H9 (cell line): ENCODE measurements around the gene NEURL1. TPM values are rescaled to one million over a fixed set of nuclear protein-coding genes. Genes with fewer than 3 reads are reported as not detected.

ENCODE experiments used
- DNase-seq: peaks from one replicate; pipeline ENCODE4 v3.0.0-alpha.2; 2017
- H2AFZ ChIP-seq: one replicate; pipeline ENCODE4 v1.6.1; 2013; ENCODE audit warnings: mild to moderate bottlenecking, low read length, control low read depth, moderate library complexity
- H2AK5ac ChIP-seq: 2 replicates; pipeline ENCODE4 v1.6.1; 2013; ENCODE audit warnings: low read length, control low read depth, mixed read lengths; ENCODE audit not compliant: insufficient read length
- H2BK120ac ChIP-seq: one replicate; pipeline ENCODE4 v1.6.1; 2013; ENCODE audit warnings: low read depth, mild to moderate bottlenecking, low read length, control low read depth, inconsistent platforms; ENCODE audit not compliant: poor library complexity, severe bottlenecking
- H2BK12ac ChIP-seq: 2 replicates; pipeline ENCODE4 v1.6.1; 2013; ENCODE audit warnings: low read length, control low read depth, mixed read lengths, low read depth; ENCODE audit not compliant: insufficient read length
- H2BK15ac ChIP-seq: 2 replicates; pipeline ENCODE4 v1.6.1; 2013; ENCODE audit warnings: low read depth, low read length, control low read depth
- H2BK20ac ChIP-seq: one replicate; pipeline ENCODE4 v1.6.1; 2013; ENCODE audit warnings: low read depth, mild to moderate bottlenecking, low read length, control low read depth, inconsistent platforms; ENCODE audit not compliant: poor library complexity, severe bottlenecking
- H2BK5ac ChIP-seq: 2 replicates; pipeline ENCODE4 v1.6.1; 2013; ENCODE audit warnings: low read length, control low read depth, mixed read lengths; ENCODE audit not compliant: insufficient read length
- H3K14ac ChIP-seq: 2 replicates; pipeline ENCODE4 v1.6.1; 2013; ENCODE audit warnings: low read length, control low read depth; ENCODE audit not compliant: insufficient read depth
- H3K18ac ChIP-seq: 2 replicates; pipeline ENCODE4 v1.6.1; 2013; ENCODE audit warnings: low read depth, mild to moderate bottlenecking, mixed read lengths, low read length, control low read depth; ENCODE audit not compliant: insufficient read length
- H3K23ac ChIP-seq: 2 replicates; pipeline ENCODE4 v1.6.1; 2013; ENCODE audit warnings: low read length, control low read depth, mixed read lengths, low read depth; ENCODE audit not compliant: insufficient read length
- H3K23me2 ChIP-seq: 2 replicates; pipeline ENCODE4 v1.6.1; 2013; ENCODE audit warnings: low read depth, mild to moderate bottlenecking, mixed read lengths, low read length, control low read depth; ENCODE audit not compliant: insufficient read length, poor library complexity, severe bottlenecking
- H3K27ac ChIP-seq: 2 replicates; pipeline ENCODE4 v1.5.1; 2013; ENCODE audit warnings: low read length, control low read depth, mixed read lengths, low read depth; ENCODE audit not compliant: insufficient read length
- H3K27me3 ChIP-seq: 2 replicates; pipeline ENCODE4 v1.6.1; 2013; ENCODE audit warnings: low read length, control low read depth, inconsistent platforms; ENCODE audit not compliant: insufficient read depth
- H3K4ac ChIP-seq: 2 replicates; pipeline ENCODE4 v1.6.1; 2013; ENCODE audit warnings: low read depth, mild to moderate bottlenecking, control low read depth, inconsistent platforms, low read length, moderate library complexity
- H3K4me1 ChIP-seq: 2 replicates; pipeline ENCODE4 v1.6.1; 2013; ENCODE audit warnings: low read length, control low read depth, inconsistent platforms; ENCODE audit not compliant: insufficient read depth
- H3K4me2 ChIP-seq: 2 replicates; pipeline ENCODE4 v1.6.1; 2013; ENCODE audit warnings: low read length, control low read depth, mixed read lengths; ENCODE audit not compliant: insufficient read length, insufficient read depth
- H3K56ac ChIP-seq: 2 replicates; pipeline ENCODE4 v1.6.1; 2013; ENCODE audit warnings: low read depth, mild to moderate bottlenecking, mixed read lengths, low read length, control low read depth; ENCODE audit not compliant: insufficient read length
- H3K79me1 ChIP-seq: 2 replicates; pipeline ENCODE4 v1.6.1; 2013; ENCODE audit warnings: low read depth, mild to moderate bottlenecking, moderate library complexity, low read length, control low read depth, inconsistent platforms; ENCODE audit not compliant: insufficient read depth, poor library complexity, severe bottlenecking
- H3K79me2 ChIP-seq: 2 replicates; pipeline ENCODE4 v1.6.1; 2013; ENCODE audit warnings: low read length, control low read depth, inconsistent platforms; ENCODE audit not compliant: insufficient read depth
- H3K9ac ChIP-seq: 2 replicates; pipeline ENCODE4 v1.6.1; 2013; ENCODE audit warnings: low read length, control low read depth, mixed read lengths; ENCODE audit not compliant: insufficient read length; ENCODE audit errors: extremely low read depth
- H3K9me3 ChIP-seq: one replicate; pipeline ENCODE4 v1.6.1; 2013; ENCODE audit warnings: low read depth, low read length, inconsistent platforms; ENCODE audit not compliant: control insufficient read depth
- H3T11ph ChIP-seq: one replicate; pipeline ENCODE4 v1.6.1; 2013; ENCODE audit warnings: mild to moderate bottlenecking, low read length, control low read depth, inconsistent platforms
- H4K20me1 ChIP-seq: one replicate; pipeline ENCODE4 v1.6.1; 2013; ENCODE audit not compliant: control insufficient read depth, insufficient read length, insufficient read depth
- H4K5ac ChIP-seq: 2 replicates; pipeline ENCODE4 v1.6.1; 2013; ENCODE audit warnings: low read depth, mild to moderate bottlenecking, mixed read lengths, low read length, control low read depth; ENCODE audit not compliant: insufficient read length
- H4K8ac ChIP-seq: replicated peaks from 2 replicates; pipeline ENCODE4 v1.6.1; 2013; ENCODE audit warnings: low read length, control low read depth, mixed read lengths, low read depth; ENCODE audit not compliant: insufficient read length
- H4K91ac ChIP-seq: 2 replicates; pipeline ENCODE4 v1.6.1; 2013; ENCODE audit warnings: low read depth, mild to moderate bottlenecking, moderate library complexity, mixed read lengths, low read length, control low read depth; ENCODE audit not compliant: insufficient read length
- H3K27ac Mint-ChIP-seq, 3 experiments: 2 replicates in 2 of 3; 3 replicates in 1 of 3; pipeline ENCODE4 v1.8.0; 2020 to 2021; ENCODE audit warnings: mixed read lengths in 3 of 3, mild to moderate bottlenecking in 1 of 3, moderate library complexity in 1 of 3
- H3K27me3 Mint-ChIP-seq: 2 replicates; pipeline ENCODE4 v1.8.0; 2021; ENCODE audit warnings: low read depth, mild to moderate bottlenecking, moderate library complexity, mixed read lengths
- H3K36me3 Mint-ChIP-seq, 3 experiments: 2 replicates in 2 of 3; 3 replicates in 1 of 3; pipeline ENCODE4 v1.8.0; 2020 to 2021; ENCODE audit warnings: low read depth in 3 of 3, mixed read lengths in 3 of 3; ENCODE audit not compliant: insufficient read depth in 1 of 3
- H3K4me1 Mint-ChIP-seq, 2 experiments: 2 replicates each; pipeline ENCODE4 v1.8.0; 2020; ENCODE audit warnings: mixed read lengths in 2 of 2
- H3K4me3 Mint-ChIP-seq, 2 experiments: 2 replicates in 1 of 2; 3 replicates in 1 of 2; pipeline ENCODE4 v1.8.0; 2020 to 2021; ENCODE audit warnings: mild to moderate bottlenecking in 2 of 2, mixed read lengths in 2 of 2, moderate library complexity in 1 of 2
- H3K9me3 Mint-ChIP-seq, 2 experiments: 2 replicates in 1 of 2; 3 replicates in 1 of 2; pipeline ENCODE4 v1.8.0; 2020; ENCODE audit warnings: mild to moderate bottlenecking in 2 of 2, mixed read lengths in 2 of 2, moderate library complexity in 1 of 2
- CTCF ChIP-seq: fragments of 200-600 bp; sonication (generic); conservative IDR thresholded peaks from 3 replicates; pipeline ENCODE4 v1.8.0; 2021; ENCODE audit warnings: antibody characterized with exemption, mild to moderate bottlenecking
- WGBS: extraction: QIAGEN DNeasy Blood & Tissue Kit; methylation state at CpG from one replicate; pipeline ENCODE4 v1.1.7; 2013; ENCODE audit warnings: missing lambda C conversion rate, low lambda C conversion rate, mixed read lengths; ENCODE audit not compliant: insufficient read length; ENCODE audit errors: extremely low coverage; 5-methylcytosine and 5-hydroxymethylcytosine counted together
- total RNA-seq: library from RNA; stranded (reverse); gene quantifications from 2 replicates; pipeline ENCODE4 v1.2.1, GENCODE V29; 2021

NEURL1 gene
- total RNA-seq, 1 experiment from 2014 or later = 1.2 TPM

- WGBS = no CpG with 5 or more reads among the region's 8 CpGs
- no peak for TF ChIP-seq CTCF
- peaks cover 4% of the 10 kb centered on the region; the same call in 1 of the 2 replicates for H3K4me1 ChIP-seq
- H2BK15ac ChIP-seq = no peak overlapping the region
- Mint-ChIP-seq H3K4me3 (no peak overlapping the region), H3K27ac (no peak overlapping the region), H3K27me3 (peaks cover 9% of the 10 kb centered on the region), H3K4me1 (peaks cover 18 to 36% of the 10 kb centered on the region in 2 experiments), H3K36me3 (no peaks in the 10 kb centered on the region), H3K9me3 (no peaks in the 10 kb centered on the region)
- no peak overlapping the region for H3K4me2 ChIP-seq
- peak; percentile 27 for DNase-seq
- no peak overlapping the region for H3K9ac ChIP-seq
- no peaks in the 10 kb centered on the region for H3K9me3 ChIP-seq
- H2BK20ac ChIP-seq = no peak overlapping the region
- no peaks in the 10 kb centered on the region for H3K79me2 ChIP-seq
- H4K8ac ChIP-seq = no peak overlapping the region
- no peak overlapping the region for H3T11ph ChIP-seq
- no peak overlapping the region for H3K14ac ChIP-seq
- H4K5ac ChIP-seq = no peak overlapping the region
- H2BK12ac ChIP-seq = no peak overlapping the region
- H3K18ac ChIP-seq = no peak overlapping the region
- no peak overlapping the region for H3K4ac ChIP-seq
- H3K27me3 ChIP-seq = no peaks in the 10 kb centered on the region
- no peak overlapping the region for H2BK120ac ChIP-seq
- H2AK5ac ChIP-seq = no peak overlapping the region
- H3K27ac ChIP-seq = no peak overlapping the region
- no peak overlapping the region for H4K91ac ChIP-seq
- H3K79me1 ChIP-seq = no peaks in the 10 kb centered on the region
- no peak overlapping the region for H2AFZ ChIP-seq
- no peak overlapping the region for H3K23ac ChIP-seq
- no peaks in the 10 kb centered on the region for H4K20me1 ChIP-seq
- no peak overlapping the region for H3K56ac ChIP-seq
- H2BK5ac ChIP-seq = no peak overlapping the region
- no peaks in the 10 kb centered on the region for H3K23me2 ChIP-seq
These were observed 51.3 kb downstream of the NEURL1 start for GRCh38 chr10:103544657-103545310.
